ENCODE results near the gene DNAJC24.
"Not testable (repeated sequence)": the region's sequence is repeated elsewhere in the genome, so short reads cannot be mapped to it uniquely, and the experiment has no call there.

Gene DNAJC24

DNA sequence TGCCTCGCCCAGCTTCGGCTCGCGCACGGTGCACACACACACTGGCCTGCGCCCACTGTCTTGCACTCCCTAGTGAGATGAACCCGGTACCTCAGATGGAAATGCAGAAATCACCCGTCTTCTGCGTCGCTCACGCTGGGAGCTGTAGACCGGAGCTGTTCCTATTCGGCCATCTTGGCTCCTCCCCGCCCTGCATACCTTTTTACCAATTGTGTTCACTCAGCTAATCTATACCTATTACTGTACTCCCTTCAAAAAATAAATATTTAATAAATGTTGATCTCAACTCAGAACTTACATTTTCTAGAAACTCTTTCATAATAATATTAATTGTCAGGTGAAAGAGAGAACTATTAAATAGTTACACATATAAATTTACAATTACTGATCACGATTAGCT lies 48.2 kb upstream of the DNAJC24 start:
- H3K4me3 ChIP-seq (ENCODE audit: low read depth, low read length); POLR2A ChIA-PET; H3K9me3 ChIP-seq (ENCODE audit: control insufficient read depth, insufficient read depth, low read depth, low read length); H3K27ac ChIP-seq (ENCODE audit: extremely low read depth, low read depth, low read length); H3K36me3 ChIP-seq (ENCODE audit: control insufficient read depth in 2 of 2, insufficient read depth in 1 of 2, low read length in 2 of 2); CTCF ChIA-PET; H3K4me1 ChIP-seq (ENCODE audit: control insufficient read depth, insufficient read depth, low read length): not testable (repeated sequence)

- Histone ChIP-seq H3K27ac (ENCODE audit: extremely low read depth, low read depth, low read length) (no peak overlapping the region), H3K4me3 (ENCODE audit: low read depth, low read length) (no peak overlapping the region), H3K4me1 (ENCODE audit: control insufficient read depth, insufficient read depth, low read length) (no peaks in the 10 kb centered on the region), H3K9me3 (ENCODE audit: control insufficient read depth, insufficient read depth, low read depth, low read length) (no peaks in the 10 kb centered on the region), H3K36me3 (ENCODE audit: control insufficient read depth in 2 of 2, insufficient read depth in 1 of 2, low read length in 2 of 2) (no peaks in the 10 kb centered on the region)
- no peak for TF ChIP-seq ZBTB17 (tag by site-specific recombination; IDR thresholded peaks at IDR 0.05)
- TF ChIP-seq ZNF76 (tag by site-specific recombination; IDR thresholded peaks at IDR 0.05; ENCODE audit: borderline replicate concordance, low read depth) = no peak
- TF ChIP-seq, protein P1, sequence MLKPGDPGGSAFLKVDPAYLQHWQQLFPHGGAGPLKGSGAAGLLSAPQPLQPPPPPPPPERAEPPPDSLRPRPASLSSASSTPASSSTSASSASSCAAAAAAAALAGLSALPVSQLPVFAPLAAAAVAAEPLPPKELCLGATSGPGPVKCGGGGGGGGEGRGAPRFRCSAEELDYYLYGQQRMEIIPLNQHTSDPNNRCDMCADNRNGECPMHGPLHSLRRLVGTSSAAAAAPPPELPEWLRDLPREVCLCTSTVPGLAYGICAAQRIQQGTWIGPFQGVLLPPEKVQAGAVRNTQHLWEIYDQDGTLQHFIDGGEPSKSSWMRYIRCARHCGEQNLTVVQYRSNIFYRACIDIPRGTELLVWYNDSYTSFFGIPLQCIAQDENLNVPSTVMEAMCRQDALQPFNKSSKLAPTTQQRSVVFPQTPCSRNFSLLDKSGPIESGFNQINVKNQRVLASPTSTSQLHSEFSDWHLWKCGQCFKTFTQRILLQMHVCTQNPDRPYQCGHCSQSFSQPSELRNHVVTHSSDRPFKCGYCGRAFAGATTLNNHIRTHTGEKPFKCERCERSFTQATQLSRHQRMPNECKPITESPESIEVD (tag by site-specific recombination; IDR thresholded peaks at IDR 0.05) = no peak
- TF ChIP-seq MYNN (tag by site-specific recombination; IDR thresholded peaks at IDR 0.05; ENCODE audit: borderline replicate concordance) = no peak
- TF ChIP-seq, protein P2, sequence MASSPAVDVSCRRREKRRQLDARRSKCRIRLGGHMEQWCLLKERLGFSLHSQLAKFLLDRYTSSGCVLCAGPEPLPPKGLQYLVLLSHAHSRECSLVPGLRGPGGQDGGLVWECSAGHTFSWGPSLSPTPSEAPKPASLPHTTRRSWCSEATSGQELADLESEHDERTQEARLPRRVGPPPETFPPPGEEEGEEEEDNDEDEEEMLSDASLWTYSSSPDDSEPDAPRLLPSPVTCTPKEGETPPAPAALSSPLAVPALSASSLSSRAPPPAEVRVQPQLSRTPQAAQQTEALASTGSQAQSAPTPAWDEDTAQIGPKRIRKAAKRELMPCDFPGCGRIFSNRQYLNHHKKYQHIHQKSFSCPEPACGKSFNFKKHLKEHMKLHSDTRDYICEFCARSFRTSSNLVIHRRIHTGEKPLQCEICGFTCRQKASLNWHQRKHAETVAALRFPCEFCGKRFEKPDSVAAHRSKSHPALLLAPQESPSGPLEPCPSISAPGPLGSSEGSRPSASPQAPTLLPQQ (tag by site-specific recombination; IDR thresholded peaks at IDR 0.05) = no peak
- TF ChIP-seq ZNF621 (tag by site-specific recombination; IDR thresholded peaks at IDR 0.05) = no peak
- TF ChIP-seq ZNF169 (tag by site-specific recombination; IDR thresholded peaks at IDR 0.05) = no peak
- TF ChIP-seq, protein P3, sequence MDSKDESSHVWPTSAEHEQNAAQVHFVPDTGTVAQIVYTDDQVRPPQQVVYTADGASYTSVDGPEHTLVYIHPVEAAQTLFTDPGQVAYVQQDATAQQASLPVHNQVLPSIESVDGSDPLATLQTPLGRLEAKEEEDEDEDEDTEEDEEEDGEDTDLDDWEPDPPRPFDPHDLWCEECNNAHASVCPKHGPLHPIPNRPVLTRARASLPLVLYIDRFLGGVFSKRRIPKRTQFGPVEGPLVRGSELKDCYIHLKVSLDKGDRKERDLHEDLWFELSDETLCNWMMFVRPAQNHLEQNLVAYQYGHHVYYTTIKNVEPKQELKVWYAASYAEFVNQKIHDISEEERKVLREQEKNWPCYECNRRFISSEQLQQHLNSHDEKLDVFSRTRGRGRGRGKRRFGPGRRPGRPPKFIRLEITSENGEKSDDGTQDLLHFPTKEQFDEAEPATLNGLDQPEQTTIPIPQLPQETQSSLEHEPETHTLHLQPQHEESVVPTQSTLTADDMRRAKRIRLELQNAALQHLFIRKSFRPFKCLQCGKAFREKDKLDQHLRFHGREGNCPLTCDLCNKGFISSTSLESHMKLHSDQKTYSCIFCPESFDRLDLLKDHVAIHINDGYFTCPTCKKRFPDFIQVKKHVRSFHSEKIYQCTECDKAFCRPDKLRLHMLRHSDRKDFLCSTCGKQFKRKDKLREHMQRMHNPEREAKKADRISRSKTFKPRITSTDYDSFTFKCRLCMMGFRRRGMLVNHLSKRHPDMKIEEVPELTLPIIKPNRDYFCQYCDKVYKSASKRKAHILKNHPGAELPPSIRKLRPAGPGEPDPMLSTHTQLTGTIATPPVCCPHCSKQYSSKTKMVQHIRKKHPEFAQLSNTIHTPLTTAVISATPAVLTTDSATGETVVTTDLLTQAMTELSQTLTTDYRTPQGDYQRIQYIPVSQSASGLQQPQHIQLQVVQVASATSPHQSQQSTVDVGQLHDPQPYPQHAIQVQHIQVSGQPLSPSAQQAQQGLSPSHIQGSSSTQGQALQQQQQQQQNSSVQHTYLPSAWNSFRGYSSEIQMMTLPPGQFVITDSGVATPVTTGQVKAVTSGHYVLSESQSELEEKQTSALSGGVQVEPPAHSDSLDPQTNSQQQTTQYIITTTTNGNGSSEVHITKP (tag by site-specific recombination; IDR thresholded peaks at IDR 0.05) = no peak
- no peak for TF ChIP-seq ZNF473 (tag by site-specific recombination; IDR thresholded peaks at IDR 0.05)
- ChIA-PET CTCF (no interaction called here), POLR2A (no interaction called here)
These were observed 46.5 kb upstream of the DNAJC24 start for GRCh38 chr11:31323145-31323544.

- CTCF ChIA-PET = interaction anchor here (0.7 to 1.2 kb wide), 2 partner anchors 16 to 22 kb away, joined by 3 read pairs; no protein-coding TSS in a partner anchor
These were observed 44.5 kb upstream of the DNAJC24 start for GRCh38 chr11:31325160-31325559.

More at GRCh38 chr11:31325160-31325559, 44.5 kb upstream of the DNAJC24 start:
- POLR2A ChIA-PET = no interaction called here
- TF ChIP-seq, protein P4, sequence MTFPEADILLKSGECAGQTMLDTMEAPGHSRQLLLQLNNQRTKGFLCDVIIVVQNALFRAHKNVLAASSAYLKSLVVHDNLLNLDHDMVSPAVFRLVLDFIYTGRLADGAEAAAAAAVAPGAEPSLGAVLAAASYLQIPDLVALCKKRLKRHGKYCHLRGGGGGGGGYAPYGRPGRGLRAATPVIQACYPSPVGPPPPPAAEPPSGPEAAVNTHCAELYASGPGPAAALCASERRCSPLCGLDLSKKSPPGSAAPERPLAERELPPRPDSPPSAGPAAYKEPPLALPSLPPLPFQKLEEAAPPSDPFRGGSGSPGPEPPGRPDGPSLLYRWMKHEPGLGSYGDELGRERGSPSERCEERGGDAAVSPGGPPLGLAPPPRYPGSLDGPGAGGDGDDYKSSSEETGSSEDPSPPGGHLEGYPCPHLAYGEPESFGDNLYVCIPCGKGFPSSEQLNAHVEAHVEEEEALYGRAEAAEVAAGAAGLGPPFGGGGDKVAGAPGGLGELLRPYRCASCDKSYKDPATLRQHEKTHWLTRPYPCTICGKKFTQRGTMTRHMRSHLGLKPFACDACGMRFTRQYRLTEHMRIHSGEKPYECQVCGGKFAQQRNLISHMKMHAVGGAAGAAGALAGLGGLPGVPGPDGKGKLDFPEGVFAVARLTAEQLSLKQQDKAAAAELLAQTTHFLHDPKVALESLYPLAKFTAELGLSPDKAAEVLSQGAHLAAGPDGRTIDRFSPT (tag by site-specific recombination; IDR thresholded peaks at IDR 0.05) = no peak
- TF ChIP-seq TRIM28 (IDR thresholded peaks at IDR 0.05; ENCODE audit: borderline replicate concordance, low read length) (no peak), ZNF37A (tag by site-specific recombination; IDR thresholded peaks at IDR 0.05) (no peak), ZNF324 (tag by site-specific recombination; IDR thresholded peaks at IDR 0.05) (no peak), SP7 (tag by site-specific recombination; IDR thresholded peaks at IDR 0.05) (no peak)
- TF ChIP-seq, protein P1 (tag by site-specific recombination; IDR thresholded peaks at IDR 0.05) = no peak
- TF ChIP-seq, protein P5, sequence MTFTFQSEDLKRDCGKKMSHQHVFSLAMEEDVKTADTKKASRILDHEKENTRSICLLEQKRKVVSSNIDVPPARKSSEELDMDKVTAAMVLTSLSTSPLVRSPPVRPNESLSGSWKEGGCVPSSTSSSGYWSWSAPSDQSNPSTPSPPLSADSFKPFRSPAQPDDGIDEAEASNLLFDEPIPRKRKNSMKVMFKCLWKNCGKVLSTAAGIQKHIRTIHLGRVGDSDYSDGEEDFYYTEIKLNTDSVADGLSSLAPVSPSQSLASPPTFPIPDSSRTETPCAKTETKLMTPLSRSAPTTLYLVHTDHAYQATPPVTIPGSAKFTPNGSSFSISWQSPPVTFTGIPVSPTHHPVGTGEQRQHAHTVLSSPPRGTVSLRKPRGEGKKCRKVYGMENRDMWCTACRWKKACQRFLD (tag by site-specific recombination; IDR thresholded peaks at IDR 0.05) = no peak
- no peak overlapping the region for H3K4me3 ChIP-seq (ENCODE audit: low read depth, low read length)
- H3K36me3 ChIP-seq (ENCODE audit: control insufficient read depth in 2 of 2, insufficient read depth in 1 of 2, low read length in 2 of 2) = no peaks in the 10 kb centered on the region
- H3K4me1 ChIP-seq (ENCODE audit: control insufficient read depth, insufficient read depth, low read length) = no peaks in the 10 kb centered on the region
- no peaks in the 10 kb centered on the region for H3K9me3 ChIP-seq (ENCODE audit: control insufficient read depth, insufficient read depth, low read depth, low read length)
- no peak overlapping the region for H3K27ac ChIP-seq (ENCODE audit: extremely low read depth, low read depth, low read length)
